ENCODE data around the gene WLS.

DNA sequence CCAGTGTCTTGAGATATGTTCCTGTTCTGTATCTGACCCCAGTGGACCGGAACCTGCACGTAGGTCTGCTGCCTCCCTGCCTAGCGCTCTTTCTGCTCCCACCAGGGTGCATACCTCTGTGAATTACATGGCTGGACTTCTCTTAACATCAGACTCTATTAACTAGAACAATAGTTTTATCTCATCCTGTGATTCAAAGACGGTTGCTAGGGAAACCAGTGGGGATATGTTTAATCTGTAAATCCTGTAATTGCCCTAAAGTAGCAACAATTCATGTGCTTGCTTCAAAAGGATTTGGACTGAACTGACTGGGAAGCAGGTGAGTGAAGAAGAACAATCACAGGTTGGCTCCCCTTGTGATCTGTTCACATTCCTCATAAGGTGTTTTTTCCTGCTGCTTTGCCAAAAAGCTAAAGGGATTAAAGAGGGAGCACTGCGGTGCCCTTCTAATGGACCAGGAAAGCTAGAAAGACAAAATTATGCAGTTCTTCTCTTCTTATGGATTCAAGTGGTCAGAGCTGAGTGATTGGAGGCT is 129.2 kb downstream of the WLS start:
- TF ChIP-seq POLR2A (IDR thresholded peaks at IDR 0.05; ENCODE audit: low read length) (no peak), GATA1 (IDR thresholded peaks at IDR 0.05; ENCODE audit: low read depth, low read length) (no peak)
